Omental fat pad (tissue), 4 donors: ENCODE measurements around the gene ZNF330. TPM values are rescaled to one million over a fixed set of nuclear protein-coding genes. Genes with fewer than 3 reads are reported as not detected.

Experiments used
- ATAC-seq: fragments of 150-250 bp; one replicate; pipeline ENCODE4 v1.9.1; 2016; ENCODE audit warnings: mild to moderate bottlenecking, moderate library complexity; ENCODE audit not compliant: low FRiP score
- DNase-seq: peaks from one replicate; pipeline ENCODE4 v3.0.0-alpha.2; 2019; ENCODE audit warnings: low spot score
- CTCF ChIP-seq, 3 donors: fragments of 450-650 bp; IDR thresholded peaks; one replicate each; pipeline ENCODE4 v1.5.1; 2016 to 2017; ENCODE audit warnings: antibody characterized with exemption in 3 of 3, mild to moderate bottlenecking in 3 of 3, moderate library complexity in 2 of 3
- total RNA-seq, 4 donors: library from RNA; depleted of rRNA; stranded (reverse); fragments of >200 nt; gene quantifications; one replicate each; pipeline ENCODE4 v1.1.0, GENCODE V29; 2016

The ZNF330 gene
- total RNA-seq, 4 donors from 2014 or later: 29.6 to 48.5 (median 36.0) TPM

DNA sequence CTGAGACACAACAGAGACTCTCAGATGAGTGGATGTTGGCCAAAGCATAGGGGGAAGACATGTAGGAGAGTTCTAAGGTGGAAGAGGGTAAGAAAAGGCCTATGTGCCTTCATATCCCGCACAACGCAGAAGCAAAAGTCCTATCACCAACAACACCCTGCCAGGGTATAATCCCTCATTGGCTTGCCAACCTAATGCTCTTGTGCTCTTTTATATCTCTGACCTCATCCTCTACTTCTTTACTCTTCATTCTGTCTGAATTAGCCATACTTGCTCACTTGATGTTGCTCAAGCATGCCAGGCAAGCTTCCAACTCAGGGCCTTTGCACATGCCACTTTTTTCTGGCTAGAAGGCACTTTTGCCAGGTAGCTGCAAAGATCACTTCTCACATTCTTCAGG, 28.1 kb upstream of the ZNF330 start:
- TF ChIP-seq CTCF (IDR thresholded peaks at IDR 0.05): no peak
- DNase-seq (no peak), ATAC-seq (no peak)

GRCh38 chr4:141193516-141194034, 27.1 kb upstream of the ZNF330 start:
- no peak for TF ChIP-seq CTCF (IDR thresholded peaks at IDR 0.05)
- ATAC-seq: no peak
- DNase-seq: no peak

DNA sequence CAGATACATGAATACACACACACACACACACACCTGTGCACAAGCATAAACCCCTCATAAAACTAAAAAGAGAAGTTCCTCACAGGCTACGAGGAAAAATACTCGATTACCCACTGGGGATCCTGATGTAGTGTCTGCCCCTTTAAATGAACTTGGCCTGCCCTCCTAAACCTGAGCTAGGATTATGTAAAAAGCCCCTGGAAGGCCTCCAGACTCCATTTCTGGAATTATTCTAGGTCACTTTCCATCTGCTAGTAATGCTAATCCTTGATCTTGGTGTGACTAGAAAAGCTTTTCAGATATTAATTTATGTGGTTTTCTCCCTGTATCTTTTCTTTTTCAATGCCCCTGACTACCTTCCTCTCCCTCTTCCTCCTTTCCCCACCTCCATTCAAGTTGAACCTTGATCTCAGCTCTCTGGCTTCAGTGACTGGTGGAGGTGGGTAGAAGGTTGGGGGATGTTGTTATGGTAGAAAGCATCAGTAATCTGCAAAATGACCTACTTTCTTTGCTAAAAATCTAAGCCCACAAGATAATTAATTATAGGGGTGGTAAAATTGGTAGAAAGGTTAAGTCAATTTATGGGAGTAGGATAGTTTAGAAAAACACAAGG, 25.5 kb upstream of the ZNF330 start:
- no peak for TF ChIP-seq CTCF (IDR thresholded peaks at IDR 0.05)
- ATAC-seq (no peak), DNase-seq (no peak)

GRCh38 chr4:141196227-141196933, 24.3 kb upstream of the ZNF330 start:
- no peak for ATAC-seq
- no peak for DNase-seq
- TF ChIP-seq CTCF (IDR thresholded peaks at IDR 0.05): no peak

- no peak for TF ChIP-seq CTCF (IDR thresholded peaks at IDR 0.05)
- DNase-seq (no peak), ATAC-seq (no peak)
Measured at GRCh38 chr4:141207961-141208360, 12.7 kb upstream of the ZNF330 start.

GRCh38 chr4:141210168-141210567, 10.5 kb upstream of the ZNF330 start:
- ATAC-seq (no peak), DNase-seq (no peak)
- no peak for TF ChIP-seq CTCF (IDR thresholded peaks at IDR 0.05)

- DNase-seq: no peak
- no peak for TF ChIP-seq CTCF (IDR thresholded peaks at IDR 0.05)
- no peak for ATAC-seq
Measured at GRCh38 chr4:141213550-141213991, 7.1 kb upstream of the ZNF330 start.
